ENCODE results near the gene MYL2. TPM values are rescaled to one million over a fixed set of nuclear protein-coding genes. Genes with fewer than 3 reads are reported as not detected.

Gene MYL2
- total and polyA plus RNA-seq, 2 donors = 0.42 to 5.3 TPM

DNA sequence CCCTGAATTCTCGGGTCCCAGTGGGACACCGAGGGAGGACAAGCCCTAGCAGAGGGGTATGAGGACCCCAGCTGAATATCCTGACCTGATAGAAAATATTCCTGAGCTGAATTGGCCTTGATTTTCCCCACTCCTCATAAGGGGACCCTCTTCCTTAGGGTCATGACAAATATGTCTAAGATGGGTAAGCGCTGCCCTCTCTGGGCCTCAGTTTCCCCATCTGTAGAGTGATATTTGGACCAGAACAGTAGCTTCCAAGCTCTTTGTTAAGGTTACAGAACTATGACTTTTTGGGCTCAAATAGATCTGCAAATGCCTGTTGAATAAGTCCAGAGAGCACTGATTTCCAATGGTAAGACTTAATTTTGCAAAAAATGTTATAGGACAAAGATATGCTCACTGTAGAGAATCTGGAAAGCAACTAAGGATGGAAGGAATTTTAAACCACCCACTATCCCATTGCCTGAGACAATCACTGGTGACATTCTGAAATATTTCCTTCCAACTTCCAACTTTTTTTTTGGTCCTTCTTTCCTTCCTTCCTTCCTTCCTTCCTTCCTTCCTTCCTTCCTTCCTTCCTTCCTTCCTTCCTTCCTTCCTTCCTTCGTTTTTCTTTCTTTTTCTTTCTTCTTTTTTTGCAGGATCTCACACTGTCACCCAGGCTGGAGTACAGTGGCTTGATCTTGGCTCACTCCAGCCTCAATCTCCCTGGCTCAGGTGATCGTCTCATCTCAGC is 32.0 kb downstream of the MYL2 start:
- DNase-seq (ENCODE audit: low read depth in 6 of 9, low spot score in 9 of 9) = peak in 1 of 9 donors; percentile 6
- H3K27me3 ChIP-seq (ENCODE audit: control insufficient read depth in 2 of 2, insufficient read depth in 1 of 2, low read length in 1 of 2) = peaks cover 4 to 5% of the 10 kb centered on the region in 2 donors
- no peak overlapping the region for H3K4me3 ChIP-seq (ENCODE audit: low read length in 2 of 2)
- no peak overlapping the region for H3K27ac ChIP-seq (ENCODE audit: low read depth in 1 of 2, low read length in 1 of 2)
- H3K36me3 ChIP-seq (ENCODE audit: control insufficient read depth in 2 of 2, insufficient read depth in 2 of 2, low read length in 1 of 2) = no peaks in the 10 kb centered on the region
- peaks cover 0 to 2% of the 10 kb centered on the region in 2 donors for H3K9me3 ChIP-seq (ENCODE audit: control insufficient read depth in 2 of 2, insufficient read depth in 1 of 2, low read length in 1 of 2)
- peaks cover 0 to 3% of the 10 kb centered on the region in 2 donors for H3K4me1 ChIP-seq (ENCODE audit: control insufficient read depth in 2 of 2, insufficient read depth in 2 of 2, low read length in 2 of 2)
- WGBS = 38% methylated on average over 5 of the region's 5 CpGs

DNA sequence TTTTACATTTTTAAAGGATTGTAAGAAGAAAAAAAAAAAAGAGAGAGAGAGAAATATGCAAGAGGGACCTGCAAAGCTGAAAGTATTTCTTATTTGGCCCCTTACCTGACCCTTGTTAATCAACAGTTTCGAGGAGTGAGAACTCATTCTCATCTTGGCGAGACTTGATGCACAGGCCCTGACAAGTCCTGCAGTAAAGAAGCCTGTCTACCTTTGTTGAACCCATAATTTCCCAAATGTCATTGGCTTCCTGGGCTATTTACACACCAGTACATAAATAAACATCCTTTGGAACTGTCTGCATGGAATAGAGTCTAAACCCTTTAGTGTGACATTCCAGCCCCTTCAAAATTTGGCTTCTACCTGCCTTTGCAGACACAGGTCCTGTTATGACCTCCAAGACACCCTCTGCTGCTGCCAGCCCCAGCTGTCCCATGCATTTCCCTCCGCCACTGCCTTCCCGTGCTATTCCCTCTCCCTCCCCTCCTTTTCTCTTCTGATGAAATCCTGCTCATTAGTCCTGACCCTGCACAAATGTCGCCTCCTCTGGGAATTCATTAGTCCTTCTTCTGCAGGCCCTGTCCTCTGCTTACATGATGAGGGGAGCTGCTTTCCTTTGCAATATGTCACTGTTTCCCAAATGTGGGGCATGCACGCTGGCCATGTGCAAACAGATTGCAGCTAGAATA is 35.1 kb downstream of the MYL2 start:
- no peak for DNase-seq (ENCODE audit: low read depth in 6 of 9, low spot score in 9 of 9)
- 85% methylated on average over 6 of the region's 6 CpGs for WGBS
- H3K36me3 ChIP-seq (ENCODE audit: control insufficient read depth in 2 of 2, insufficient read depth in 2 of 2, low read length in 1 of 2) = no peaks in the 10 kb centered on the region
- H3K9me3 ChIP-seq (ENCODE audit: control insufficient read depth in 2 of 2, insufficient read depth in 1 of 2, low read length in 1 of 2) = peaks cover 0 to 2% of the 10 kb centered on the region in 2 donors
- H3K27me3 ChIP-seq (ENCODE audit: control insufficient read depth in 2 of 2, insufficient read depth in 1 of 2, low read length in 1 of 2) = no peaks in the 10 kb centered on the region
- H3K4me3 ChIP-seq (ENCODE audit: low read length in 2 of 2) = no peak overlapping the region
- no peak overlapping the region for H3K27ac ChIP-seq (ENCODE audit: low read depth in 1 of 2, low read length in 1 of 2)
- peaks cover 0 to 3% of the 10 kb centered on the region in 2 donors for H3K4me1 ChIP-seq (ENCODE audit: control insufficient read depth in 2 of 2, insufficient read depth in 2 of 2, low read length in 2 of 2)

DNA sequence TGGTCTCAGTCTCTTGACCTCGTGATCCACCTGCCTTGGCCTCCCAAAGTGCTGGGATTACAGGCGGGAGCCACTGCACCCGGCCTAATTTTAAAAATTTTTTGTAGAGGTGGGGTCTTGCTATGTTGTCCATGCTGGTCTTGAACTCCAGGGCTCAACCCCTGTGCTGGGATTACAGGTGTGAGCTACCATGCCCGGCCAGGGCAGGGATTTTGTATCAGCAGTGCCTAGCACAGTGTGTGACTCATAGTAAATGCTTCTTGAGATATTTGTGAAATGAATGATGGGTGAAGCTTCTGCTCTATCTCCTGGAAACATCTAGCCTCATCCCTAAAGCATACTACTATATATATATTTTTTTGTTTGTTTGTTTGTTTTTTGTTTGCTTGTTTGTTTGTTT is 37.1 kb downstream of the MYL2 start:
- Histone ChIP-seq H3K27me3 (ENCODE audit: control insufficient read depth in 2 of 2, insufficient read depth in 1 of 2, low read length in 1 of 2) (no peaks in the 10 kb centered on the region), H3K36me3 (ENCODE audit: control insufficient read depth in 2 of 2, insufficient read depth in 2 of 2, low read length in 1 of 2) (no peaks in the 10 kb centered on the region), H3K4me3 (ENCODE audit: low read length in 2 of 2) (no peak overlapping the region), H3K4me1 (ENCODE audit: control insufficient read depth in 2 of 2, insufficient read depth in 2 of 2, low read length in 2 of 2) (peaks cover 0 to 3% of the 10 kb centered on the region in 2 donors), H3K9me3 (ENCODE audit: control insufficient read depth in 2 of 2, insufficient read depth in 1 of 2, low read length in 1 of 2) (no peaks in the 10 kb centered on the region), H3K27ac (ENCODE audit: low read depth in 1 of 2, low read length in 1 of 2) (no peak overlapping the region)
- no peak for DNase-seq (ENCODE audit: low read depth in 6 of 9, low spot score in 9 of 9)
- 95% methylated on average over 4 of the region's 4 CpGs for WGBS

DNA sequence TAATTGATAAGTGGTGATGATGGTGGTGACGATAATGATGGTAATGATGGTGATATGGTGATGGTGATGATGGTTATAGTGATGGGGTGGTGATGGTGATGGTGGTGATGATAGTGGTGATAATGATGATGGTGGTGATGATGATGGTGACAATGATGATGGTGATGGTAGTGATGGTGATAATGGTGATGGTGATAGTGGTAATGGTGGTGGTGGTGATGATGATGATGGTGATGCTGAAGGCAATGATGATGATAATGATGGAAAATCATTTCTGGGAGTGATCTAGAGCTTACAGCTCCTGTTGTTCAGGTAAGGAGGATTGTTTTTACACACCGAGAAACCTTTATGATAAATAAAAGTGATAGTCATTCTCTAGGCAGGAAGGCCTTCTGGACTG is 39.7 kb downstream of the MYL2 start:
- no peak for DNase-seq (ENCODE audit: low read depth in 6 of 9, low spot score in 9 of 9)
- WGBS = 88% methylated on average over 2 of the region's 2 CpGs

GRCh38 chr12:110874781-110875180 is 45.6 kb downstream of the MYL2 start:
- Histone ChIP-seq H3K4me1 (ENCODE audit: control insufficient read depth in 2 of 2, insufficient read depth in 2 of 2, low read length in 2 of 2) (no peaks in the 10 kb centered on the region), H3K36me3 (ENCODE audit: control insufficient read depth in 2 of 2, insufficient read depth in 2 of 2, low read length in 1 of 2) (no peaks in the 10 kb centered on the region), H3K4me3 (ENCODE audit: low read length in 2 of 2) (no peak overlapping the region), H3K27me3 (ENCODE audit: control insufficient read depth in 2 of 2, insufficient read depth in 1 of 2, low read length in 1 of 2) (peaks cover 0 to 2% of the 10 kb centered on the region in 2 donors), H3K9me3 (ENCODE audit: control insufficient read depth in 2 of 2, insufficient read depth in 1 of 2, low read length in 1 of 2) (no peaks in the 10 kb centered on the region), H3K27ac (ENCODE audit: low read depth in 1 of 2, low read length in 1 of 2) (no peak overlapping the region)
- DNase-seq (ENCODE audit: low read depth in 6 of 9, low spot score in 9 of 9) = no peak

More for the DNA sequence above, 39.7 kb downstream of the MYL2 start:
- H3K36me3 ChIP-seq (ENCODE audit: control insufficient read depth in 2 of 2, insufficient read depth in 2 of 2, low read length in 1 of 2) = no peaks in the 10 kb centered on the region
- H3K4me3 ChIP-seq (ENCODE audit: low read length in 2 of 2) = no peak overlapping the region
- H3K4me1 ChIP-seq (ENCODE audit: control insufficient read depth in 2 of 2, insufficient read depth in 2 of 2, low read length in 2 of 2) = no peaks in the 10 kb centered on the region
- no peaks in the 10 kb centered on the region for H3K9me3 ChIP-seq (ENCODE audit: control insufficient read depth in 2 of 2, insufficient read depth in 1 of 2, low read length in 1 of 2)
- no peaks in the 10 kb centered on the region for H3K27me3 ChIP-seq (ENCODE audit: control insufficient read depth in 2 of 2, insufficient read depth in 1 of 2, low read length in 1 of 2)
- no peak overlapping the region for H3K27ac ChIP-seq (ENCODE audit: low read depth in 1 of 2, low read length in 1 of 2)

DNA sequence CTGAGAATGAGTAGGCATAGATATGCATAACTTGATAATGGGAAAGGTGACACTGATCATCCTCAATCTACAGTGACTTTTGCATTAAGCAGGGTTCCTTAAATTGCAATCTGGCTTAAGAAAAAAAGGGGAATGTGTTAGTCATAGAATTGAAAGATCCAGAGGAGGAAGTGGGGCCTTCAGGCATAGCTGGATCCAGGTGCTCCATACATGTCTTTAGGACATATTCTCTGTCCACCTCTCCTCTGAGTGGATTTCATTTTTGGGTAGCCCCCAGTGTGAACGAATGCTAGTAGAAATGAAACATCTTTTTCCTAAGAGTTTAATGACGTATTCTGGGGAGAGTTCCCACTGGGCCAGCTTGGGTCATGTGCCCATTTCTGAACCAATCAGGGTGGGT is 46.0 kb downstream of the MYL2 start:
- no peaks in the 10 kb centered on the region for H3K4me1 ChIP-seq (ENCODE audit: control insufficient read depth in 2 of 2, insufficient read depth in 2 of 2, low read length in 2 of 2)
- no peak for DNase-seq (ENCODE audit: low read depth in 6 of 9, low spot score in 9 of 9)
- H3K27ac ChIP-seq (ENCODE audit: low read depth in 1 of 2, low read length in 1 of 2) = no peak overlapping the region
- WGBS = 96% methylated on average over 2 of the region's 2 CpGs
- H3K9me3 ChIP-seq (ENCODE audit: control insufficient read depth in 2 of 2, insufficient read depth in 1 of 2, low read length in 1 of 2) = no peaks in the 10 kb centered on the region
- H3K4me3 ChIP-seq (ENCODE audit: low read length in 2 of 2) = no peak overlapping the region
- peaks cover 0 to 2% of the 10 kb centered on the region in 2 donors for H3K27me3 ChIP-seq (ENCODE audit: control insufficient read depth in 2 of 2, insufficient read depth in 1 of 2, low read length in 1 of 2)
- H3K36me3 ChIP-seq (ENCODE audit: control insufficient read depth in 2 of 2, insufficient read depth in 2 of 2, low read length in 1 of 2) = no peaks in the 10 kb centered on the region

- Histone ChIP-seq H3K27ac (ENCODE audit: low read depth in 1 of 2, low read length in 1 of 2) (no peak overlapping the region), H3K4me1 (ENCODE audit: control insufficient read depth in 2 of 2, insufficient read depth in 2 of 2, low read length in 2 of 2) (no peaks in the 10 kb centered on the region), H3K27me3 (ENCODE audit: control insufficient read depth in 2 of 2, insufficient read depth in 1 of 2, low read length in 1 of 2) (peaks cover 0 to 2% of the 10 kb centered on the region in 2 donors), H3K4me3 (ENCODE audit: low read length in 2 of 2) (no peak overlapping the region), H3K36me3 (ENCODE audit: control insufficient read depth in 2 of 2, insufficient read depth in 2 of 2, low read length in 1 of 2) (no peaks in the 10 kb centered on the region), H3K9me3 (ENCODE audit: control insufficient read depth in 2 of 2, insufficient read depth in 1 of 2, low read length in 1 of 2) (no peaks in the 10 kb centered on the region)
- no peak for DNase-seq (ENCODE audit: low read depth in 6 of 9, low spot score in 9 of 9)
- 80% methylated on average over 4 of the region's 4 CpGs for WGBS
Measured at GRCh38 chr12:110872100-110872499, 48.3 kb downstream of the MYL2 start.

DNA sequence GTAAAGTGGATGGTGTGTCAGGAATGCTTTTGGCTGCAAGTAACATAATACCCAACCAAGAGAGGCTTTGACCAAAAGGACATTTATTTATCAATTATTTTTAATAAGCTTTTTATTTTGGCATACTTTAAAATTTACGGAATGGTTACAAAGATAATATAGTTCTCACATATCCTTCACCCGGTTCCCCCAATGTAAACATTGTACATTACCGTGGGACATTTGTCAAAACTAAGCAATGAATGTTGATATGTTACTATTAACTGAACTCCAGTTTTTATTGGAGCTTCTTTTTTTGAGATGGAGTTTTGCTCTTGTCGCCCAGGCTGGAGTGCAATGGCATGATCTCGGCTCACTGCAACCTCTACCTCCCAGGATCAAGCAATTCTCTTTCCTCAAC is 50.6 kb downstream of the MYL2 start:
- no peak for DNase-seq (ENCODE audit: low read depth in 6 of 9, low spot score in 9 of 9)
- Histone ChIP-seq H3K36me3 (ENCODE audit: control insufficient read depth in 2 of 2, insufficient read depth in 2 of 2, low read length in 1 of 2) (no peaks in the 10 kb centered on the region), H3K4me1 (ENCODE audit: control insufficient read depth in 2 of 2, insufficient read depth in 2 of 2, low read length in 2 of 2) (no peaks in the 10 kb centered on the region), H3K27me3 (ENCODE audit: control insufficient read depth in 2 of 2, insufficient read depth in 1 of 2, low read length in 1 of 2) (no peaks in the 10 kb centered on the region), H3K27ac (ENCODE audit: low read depth in 1 of 2, low read length in 1 of 2) (no peak overlapping the region), H3K9me3 (ENCODE audit: control insufficient read depth in 2 of 2, insufficient read depth in 1 of 2, low read length in 1 of 2) (no peaks in the 10 kb centered on the region), H3K4me3 (ENCODE audit: low read length in 2 of 2) (no peak overlapping the region)
- WGBS = 96% methylated on average over 5 of the region's 5 CpGs

DNA sequence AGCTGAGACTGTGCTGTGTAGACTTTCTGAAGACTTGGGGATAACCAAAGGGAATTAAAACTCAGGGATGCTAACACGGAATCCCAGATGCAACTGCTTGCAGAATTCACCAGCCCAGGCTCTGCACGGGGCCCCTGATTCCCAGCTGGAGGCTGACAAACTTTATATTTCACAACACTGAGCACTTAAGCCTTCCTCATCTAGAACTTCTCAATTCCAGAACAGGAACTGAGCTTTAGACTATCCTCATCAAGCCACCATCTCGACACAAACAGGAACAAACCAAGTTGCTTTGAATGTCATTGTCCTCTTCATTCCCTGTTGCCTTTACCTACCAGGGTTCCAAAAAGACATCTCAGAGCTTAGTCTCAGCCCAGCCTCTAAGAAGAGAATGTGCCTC is 51.4 kb downstream of the MYL2 start:
- Histone ChIP-seq H3K36me3 (ENCODE audit: control insufficient read depth in 2 of 2, insufficient read depth in 2 of 2, low read length in 1 of 2) (no peaks in the 10 kb centered on the region), H3K27ac (ENCODE audit: low read depth in 1 of 2, low read length in 1 of 2) (no peak overlapping the region), H3K4me1 (ENCODE audit: control insufficient read depth in 2 of 2, insufficient read depth in 2 of 2, low read length in 2 of 2) (no peaks in the 10 kb centered on the region), H3K4me3 (ENCODE audit: low read length in 2 of 2) (no peak overlapping the region), H3K9me3 (ENCODE audit: control insufficient read depth in 2 of 2, insufficient read depth in 1 of 2, low read length in 1 of 2) (no peaks in the 10 kb centered on the region), H3K27me3 (ENCODE audit: control insufficient read depth in 2 of 2, insufficient read depth in 1 of 2, low read length in 1 of 2) (no peaks in the 10 kb centered on the region)
- DNase-seq (ENCODE audit: low read depth in 6 of 9, low spot score in 9 of 9) = no peak
- WGBS = 41% methylated on average over 3 of the region's 3 CpGs
